A673 (cell line): ENCODE measurements around the gene OSBPL6. TPM values are rescaled to one million over a fixed set of nuclear protein-coding genes. Genes with fewer than 3 reads are reported as not detected.

Experiments
- BruUV-seq: library from RNA; stranded (reverse); fragments of 400-500 nt; replicated peaks from 2 replicates; lab custom pipeline; 2021; lab: Mats Ljungman, UMichigan
- CTCF ChIA-PET: fragments of 300-600 bp; sonication (Branson Sonifier 250); formaldehyde crosslinking; loops from one replicate; lab custom pipeline; 2022; ENCODE audit warnings: antibody characterized with exemption; lab: Charles Lee
- POLR2A ChIA-PET: fragments of 300-600 bp; sonication (Branson Sonifier 250); formaldehyde crosslinking; loops from one replicate; lab custom pipeline; 2022; ENCODE audit warnings: antibody characterized with exemption; ENCODE audit not compliant: low non-redundant PET; lab: Charles Lee
- DNase-seq: peaks from one replicate; pipeline ENCODE4 v3.0.0-alpha.2; 2015; ENCODE audit warnings: low spot score
- H3K27ac ChIP-seq: fragments of 200-600 bp; sonication (generic); 2 replicates; pipeline ENCODE4 v1.5.1; 2016; ENCODE audit warnings: mixed run types, low read depth, mild to moderate bottlenecking, mixed read lengths, antibody characterized with exemption, low read length; ENCODE audit not compliant: poor library complexity, severe bottlenecking
- H3K27me3 ChIP-seq: fragments of 200-600 bp; sonication (generic); replicated peaks from 2 replicates; pipeline ENCODE4 v1.6.1; 2017; ENCODE audit warnings: mixed run types, low read depth, mild to moderate bottlenecking, mixed read lengths, antibody characterized with exemption, low read length; ENCODE audit not compliant: insufficient read depth, poor library complexity
- H3K36me3 ChIP-seq: fragments of 200-600 bp; sonication (generic); 2 replicates; pipeline ENCODE4 v1.6.1; 2016; ENCODE audit warnings: mixed run types, mild to moderate bottlenecking, mixed read lengths, antibody characterized with exemption, low read length; ENCODE audit not compliant: insufficient read depth, poor library complexity, severe bottlenecking
- H3K4me1 ChIP-seq: fragments of 200-600 bp; sonication (generic); 2 replicates; pipeline ENCODE4 v1.6.1; 2017; ENCODE audit warnings: mixed run types, mild to moderate bottlenecking, mixed read lengths, antibody characterized with exemption, low read length; ENCODE audit not compliant: insufficient read depth, poor library complexity, severe bottlenecking
- H3K4me3 ChIP-seq: fragments of 200-600 bp; sonication (generic); 2 replicates; pipeline ENCODE4 v1.5.1; 2016; ENCODE audit warnings: low read depth, mixed run types, mild to moderate bottlenecking, mixed read lengths, low read length; ENCODE audit not compliant: poor library complexity, severe bottlenecking
- H3K9me3 ChIP-seq: fragments of 200-600 bp; sonication (generic); 2 replicates; pipeline ENCODE4 v1.6.1; 2016; ENCODE audit warnings: mixed run types, low read depth, mild to moderate bottlenecking, mixed read lengths, antibody characterized with exemption, low read length; ENCODE audit not compliant: poor library complexity, severe bottlenecking
- CTCF ChIP-seq: fragments of 300-800, 200-600 bp; sonication (generic); conservative IDR thresholded peaks from 2 replicates; pipeline ENCODE4 v1.5.1; 2017; ENCODE audit warnings: low read depth, mild to moderate bottlenecking, antibody characterized with exemption, low read length, moderate library complexity, mixed read lengths
- EZH2 ChIP-seq: fragments of 200-600 bp; sonication (generic); IDR thresholded peaks from 2 replicates; pipeline ENCODE4 v1.6.1; 2017; ENCODE audit warnings: borderline replicate concordance, low read depth, mild to moderate bottlenecking, mixed read lengths, antibody characterized with exemption, low read length; ENCODE audit not compliant: poor library complexity, severe bottlenecking
- intact Hi-C: fragments of 100-400 bp; cut with micrococcal nuclease; formaldehyde crosslinking; loops from one replicate; pipeline ENCODE4 v1.10.0; 2022; ENCODE audit not compliant: unreplicated experiment
- total RNA-seq: library from RNA; stranded (reverse); gene quantifications from 2 replicates; pipeline ENCODE4 v1.2.3, GENCODE V29; 2021

Gene OSBPL6
- total RNA-seq, 1 experiment from 2014 or later, result 19.3 TPM

- DNase-seq, result no peak
- no peak overlapping the region for H3K4me3 ChIP-seq
- H3K4me1 ChIP-seq, result no peaks in the 10 kb centered on the region
- H3K27me3 ChIP-seq, result no peaks in the 10 kb centered on the region
- H3K36me3 ChIP-seq, result no peaks in the 10 kb centered on the region
- TF ChIP-seq EZH2, result no peak
- no peak for TF ChIP-seq CTCF
- H3K27ac ChIP-seq, result no peak overlapping the region
- no TSS peak for BruUV-seq
- no peaks in the 10 kb centered on the region for H3K9me3 ChIP-seq
- CTCF ChIA-PET, result no interaction called here
- POLR2A ChIA-PET, result interaction anchor here (0.7 kb wide), 1 partner anchor 963 kb away, joined by 4 read pairs; no protein-coding TSS in a partner anchor
- intact Hi-C loops, result no loop called here
Measured at GRCh38 chr2:178365116-178365515, 170.8 kb downstream of the OSBPL6 start.

GRCh38 chr2:178366412-178366811 lies 172.1 kb downstream of the OSBPL6 start:
- ChIA-PET CTCF (no interaction called here), POLR2A (no interaction called here)
- Histone ChIP-seq H3K4me1 (no peaks in the 10 kb centered on the region), H3K4me3 (no peak overlapping the region), H3K27me3 (no peaks in the 10 kb centered on the region), H3K9me3 (no peaks in the 10 kb centered on the region), H3K27ac (no peak overlapping the region), H3K36me3 (no peaks in the 10 kb centered on the region)
- no peak for DNase-seq
- BruUV-seq, result no TSS peak
- TF ChIP-seq EZH2 (no peak), CTCF (no peak)
- intact Hi-C loops, result no loop called here

GRCh38 chr2:178367344-178367743 lies 173.0 kb downstream of the OSBPL6 start:
- no peak for TF ChIP-seq CTCF
- TF ChIP-seq EZH2, result no peak
- H3K27ac ChIP-seq, result no peak overlapping the region
- POLR2A ChIA-PET, result no interaction called here
- no peaks in the 10 kb centered on the region for H3K27me3 ChIP-seq
- H3K4me1 ChIP-seq, result no peaks in the 10 kb centered on the region
- no peaks in the 10 kb centered on the region for H3K36me3 ChIP-seq
- no peak for DNase-seq
- CTCF ChIA-PET, result no interaction called here
- no TSS peak for BruUV-seq
- no peaks in the 10 kb centered on the region for H3K9me3 ChIP-seq
- no peak overlapping the region for H3K4me3 ChIP-seq
- intact Hi-C loops, result no loop called here
